ENCODE measurements around the gene ALX4.

- TF ChIP-seq CTCF (IDR thresholded peaks at IDR 0.05), result no peak
- no peak for TF ChIP-seq POLR2A (IDR thresholded peaks at IDR 0.05)
Measured at GRCh38 chr11:44310463-44311272, 729 bp upstream of the ALX4 start.

Measured in testis (tissue), 2 donors.